GM12878 (cell line): Measurements from ENCODE around the gene RAB28. TPM values are rescaled to one million over a fixed set of nuclear protein-coding genes. Genes with fewer than 3 reads are reported as not detected.

Experiments
- ATAC-seq: fragments of 200-7000 bp; cut with Tn5 transposase; 3 replicates; pipeline ENCODE4 v1.9.1; 2020; ENCODE audit warnings: mild to moderate bottlenecking, moderate library complexity
- BruUV-seq: library from RNA; stranded (reverse); fragments of 400-500 nt; replicated peaks from 2 replicates; lab custom pipeline; 2021; lab: Mats Ljungman, UMichigan
- CTCF ChIA-PET: fragments of 300-600 bp; sonication (Branson Sonifier 250); formaldehyde crosslinking; extraction: SDS; loops from one replicate; lab custom pipeline; 2021; ENCODE audit warnings: inconsistent platforms; lab: Yijun Ruan, JAX
- POLR2A ChIA-PET: fragments of 350-600 bp; formaldehyde crosslinking; extraction: SDS; loops from one replicate; lab custom pipeline; 2021; ENCODE audit warnings: inconsistent platforms; lab: Charles Lee
- RAD21 ChIA-PET: fragments of 300-600 bp; sonication (Branson Sonifier 250); formaldehyde crosslinking; loops from one replicate; lab custom pipeline; 2023; ENCODE audit warnings: antibody characterized with exemption; ENCODE audit not compliant: unreplicated experiment; lab: Charles Lee
- SMC1A ChIA-PET: fragments of 300-600 bp; sonication (Branson Sonifier 250); formaldehyde crosslinking; loops from one replicate; lab custom pipeline; 2023; ENCODE audit not compliant: unreplicated experiment, uncharacterized antibody; lab: Charles Lee
- DNase-seq: peaks from one replicate; pipeline ENCODE4 v3.0.0-alpha.2; 2011; ENCODE audit warnings: low read depth, low spot score
- FAIRE-seq: peaks from 3 replicates; lab custom pipeline; 2011; peaks lifted over from hg19 to GRCh38; lab: Jason Lieb, UNC
- H2AFZ ChIP-seq: 2 replicates; pipeline ENCODE4 v1.6.0; 2011; ENCODE audit warnings: low read depth, low read length, control low read depth; ENCODE audit not compliant: control insufficient read depth
- H3K27ac ChIP-seq: 2 replicates; pipeline ENCODE4 v1.5.1; 2011; ENCODE audit warnings: control low read depth; ENCODE audit not compliant: control insufficient read depth, insufficient read depth
- H3K27me3 ChIP-seq, 2 experiments: replicated peaks in 1 of 2; 2 replicates each; pipeline versions ENCODE4 v1.6.0 to v1.6.1; 2011; ENCODE audit warnings: low read length in 1 of 2; ENCODE audit not compliant: control insufficient read depth in 2 of 2, insufficient read depth in 2 of 2
- H3K36me3 ChIP-seq, 2 experiments: 2 replicates each; pipeline ENCODE4 v1.5.1; 2011; ENCODE audit warnings: low read length in 1 of 2; ENCODE audit not compliant: control insufficient read depth in 2 of 2, insufficient read depth in 2 of 2
- H3K4me1 ChIP-seq: 2 replicates; pipeline ENCODE4 v1.6.1; 2011; ENCODE audit warnings: mild to moderate bottlenecking, low read length, moderate library complexity, mixed read lengths; ENCODE audit not compliant: control insufficient read depth, insufficient read depth
- H3K4me2 ChIP-seq: 2 replicates; pipeline ENCODE4 v1.6.0; 2011; ENCODE audit warnings: control low read depth; ENCODE audit not compliant: control insufficient read depth, insufficient read depth
- H3K4me3 ChIP-seq: fragments of 200-600 bp; sonication (generic); 2 replicates; pipeline ENCODE4 v1.5.1; 2016
- H3K79me2 ChIP-seq: 2 replicates; pipeline ENCODE4 v1.6.0; 2011; ENCODE audit warnings: low read length; ENCODE audit not compliant: control insufficient read depth, insufficient read depth
- H3K9ac ChIP-seq: 2 replicates; pipeline ENCODE4 v1.8.0; 2011; ENCODE audit warnings: low read length, control low read depth, mixed read lengths; ENCODE audit not compliant: control insufficient read depth, insufficient read depth
- H3K9me3 ChIP-seq: replicated peaks from 3 replicates; pipeline ENCODE4 v1.5.1; 2011; ENCODE audit warnings: mild to moderate bottlenecking, low read length; ENCODE audit not compliant: control insufficient read depth, insufficient read depth
- H4K20me1 ChIP-seq: 2 replicates; pipeline ENCODE4 v1.6.0; 2011; ENCODE audit not compliant: control insufficient read depth, insufficient read depth
- ASH2L ChIP-seq: fragments of 300-600, 200-600 bp; sonication (generic); IDR thresholded peaks from 2 replicates; pipeline ENCODE4 v1.6.1; 2017; ENCODE audit warnings: low read depth, mild to moderate bottlenecking, borderline replicate concordance
- BACH1 ChIP-seq: fragments of 450-650 bp; IDR thresholded peaks from 2 replicates; pipeline ENCODE4 v1.6.1; 2017; ENCODE audit warnings: mild to moderate bottlenecking, borderline replicate concordance
- FOS ChIP-seq: IDR thresholded peaks from 3 replicates; pipeline ENCODE4 v1.6.1; 2011; ENCODE audit warnings: borderline replicate concordance; ENCODE audit not compliant: insufficient read length; ENCODE audit errors: extremely low read depth
- HDAC2 ChIP-seq: fragments of 200-600 bp; sonication (generic); IDR thresholded peaks from 2 replicates; pipeline ENCODE4 v1.6.1; 2017
- MEF2B ChIP-seq: fragments of 450-650 bp; IDR thresholded peaks from 2 replicates; pipeline ENCODE4 v1.6.1; 2018; ENCODE audit warnings: mild to moderate bottlenecking, moderate library complexity; ENCODE audit not compliant: partially characterized antibody, poor library complexity, severe bottlenecking
- NFXL1 ChIP-seq: fragments of 450-650 bp; IDR thresholded peaks from 2 replicates; pipeline ENCODE4 v1.6.1; 2017; ENCODE audit warnings: antibody characterized with exemption, mild to moderate bottlenecking, borderline replicate concordance
- RFX5 ChIP-seq: IDR thresholded peaks from 2 replicates; pipeline ENCODE4 v1.6.1; 2011; ENCODE audit warnings: low read depth, low read length, improper control_type of control experiment
- SMAD1 ChIP-seq: fragments of 450-650 bp; IDR thresholded peaks from 2 replicates; pipeline ENCODE4 v1.6.1; 2018; ENCODE audit warnings: mild to moderate bottlenecking, low read depth; ENCODE audit not compliant: partially characterized antibody
- SUPT20H ChIP-seq: IDR thresholded peaks from 2 replicates; pipeline ENCODE4 v1.6.1; 2011; ENCODE audit warnings: low read depth, mild to moderate bottlenecking, low read length, moderate library complexity, borderline replicate concordance; ENCODE audit not compliant: control insufficient read depth
- ZNF24 ChIP-seq: fragments of 450-650 bp; IDR thresholded peaks from 2 replicates; pipeline ENCODE4 v1.6.1; 2017; ENCODE audit warnings: antibody characterized with exemption, mild to moderate bottlenecking
- ZNF622 ChIP-seq: fragments of 450-650 bp; IDR thresholded peaks from 2 replicates; pipeline ENCODE4 v1.6.1; 2017; ENCODE audit warnings: mild to moderate bottlenecking, inconsistent platforms
- WGBS: methylation state at CpG from one replicate; pipeline ENCODE4 v1.1.6; 2016; ENCODE audit warnings: low lambda C conversion rate; ENCODE audit not compliant: insufficient replicate concordance, insufficient coverage; ENCODE audit errors: missing lambda C conversion rate; 5-methylcytosine and 5-hydroxymethylcytosine counted together
- in situ Hi-C: fragments of 300-500 bp; cut with MboI; formaldehyde crosslinking; loops from 9 replicates; pipeline ENCODE4 v1.14.3; 2018; ENCODE audit warnings: mixed read lengths
- intact Hi-C: fragments of 100-400 bp; cut with micrococcal nuclease; formaldehyde crosslinking; loops from one replicate; pipeline ENCODE4 v1.14.2; 2022; ENCODE audit not compliant: unreplicated experiment
- polyA plus RNA-seq, 11 experiments: library from polyadenylated mRNA; depleted of rRNA in 4 of 11; unstranded in 6 of 11; stranded (reverse) in 5 of 11; fragments of >200 nt; fragmentation: Nextera tagmentation in 4 of 11; fragmentation: Illumina TruSeq in 1 of 11; extraction: Ambion mirVana in 4 of 11; extraction: Trizol in 1 of 11; gene quantifications; 1 replicate in 1 of 11; 2 replicates in 10 of 11; pipeline versions ENCODE4 v1.2.1 to v1.2.3, GENCODE V29; 2011 to 2016; ENCODE audit warnings: inconsistent platforms in 2 of 11, missing spikeins in 2 of 11, low read depth in 1 of 11
- total RNA-seq, 4 experiments: library from RNA; depleted of rRNA in 3 of 4; stranded (reverse); fragments of >200 nt in 3 of 4; fragmentation: Illumina TruSeq in 1 of 4; extraction: Trizol in 1 of 4; gene quantifications; 2 replicates each; pipeline versions ENCODE4 v1.2.1 to v1.2.3, GENCODE V29; 2013 to 2021
- TF ChIP-seq, protein P1 (sequence below): IDR thresholded peaks from 2 replicates; pipeline ENCODE4 v1.6.1; 2011; ENCODE audit warnings: borderline replicate concordance, low read depth, mild to moderate bottlenecking, moderate library complexity, mixed read lengths, low read length; ENCODE audit not compliant: insufficient read depth; ENCODE audit errors: extremely low read length
- TF ChIP-seq, protein P2 (sequence below): fragments of 450-650 bp; IDR thresholded peaks from 2 replicates; pipeline ENCODE4 v1.6.1; 2017; ENCODE audit warnings: antibody characterized with exemption, mild to moderate bottlenecking, moderate library complexity
- TF ChIP-seq, protein P3 (sequence below): IDR thresholded peaks from 2 replicates; pipeline ENCODE4 v1.6.1; 2012; ENCODE audit warnings: improper control_type of control experiment, low read depth, low read length; ENCODE audit not compliant: insufficient replicate concordance

Gene RAB28
- total and polyA plus RNA-seq, 10 of the 15 experiments (the other 5 are each of a cell fraction or from before 2014, with no cell fraction given): 5.8 to 29.3 (median 16.9) TPM

DNA sequence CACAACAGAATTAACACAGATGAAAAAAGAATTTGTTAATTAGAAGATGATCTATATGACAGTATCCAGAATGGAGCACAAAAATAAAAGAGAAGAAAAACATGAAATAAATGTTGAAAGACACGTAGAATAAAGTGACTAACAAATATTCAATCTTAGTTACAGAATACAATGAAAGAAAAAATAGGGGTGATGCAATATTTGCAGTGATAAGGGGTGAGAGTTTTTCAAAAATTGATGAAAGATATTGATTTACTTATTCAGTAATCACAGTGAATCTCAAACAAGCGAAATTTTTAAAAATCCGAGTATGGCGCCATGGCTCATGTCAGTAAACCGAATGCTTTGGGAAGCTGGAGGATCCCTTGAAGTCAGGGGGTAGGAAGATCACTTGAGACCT lies 20.2 kb upstream of the RAB28 start:
- ChIA-PET CTCF (no interaction called here), SMC1A (no interaction called here), RAD21 (no interaction called here), POLR2A (no interaction called here)
- Histone ChIP-seq H3K9ac (no peak overlapping the region), H3K9me3 (no peaks in the 10 kb centered on the region; the same call in 2 of the 3 replicates), H3K27ac (no peak overlapping the region), H3K36me3 (no peaks in the 10 kb centered on the region), H3K4me1 (no peaks in the 10 kb centered on the region), H2AFZ (no peak overlapping the region), H3K4me3 (no peak overlapping the region), H3K79me2 (no peaks in the 10 kb centered on the region), H4K20me1 (no peaks in the 10 kb centered on the region), H3K27me3 (peaks cover 0 to 4% of the 10 kb centered on the region in 2 experiments; a peak in 1 of 4 replicates), H3K4me2 (no peak overlapping the region)
- in situ Hi-C loops (no loop called here), intact Hi-C loops (no loop called here)
- FAIRE-seq (no peak), ATAC-seq (no peak), DNase-seq (no peak)
- BruUV-seq: no TSS peak
- 72% methylated on average over 5 of the region's 5 CpGs for WGBS
- TF ChIP-seq HDAC2 (no peak), ASH2L (no peak), SMAD1 (no peak), RFX5 (no peak), ZNF622 (no peak), NFXL1 (no peak), FOS (no peak), BACH1 (no peak), MEF2B (no peak), ZNF24 (no peak), SUPT20H (no peak)
- TF ChIP-seq, protein P1, sequence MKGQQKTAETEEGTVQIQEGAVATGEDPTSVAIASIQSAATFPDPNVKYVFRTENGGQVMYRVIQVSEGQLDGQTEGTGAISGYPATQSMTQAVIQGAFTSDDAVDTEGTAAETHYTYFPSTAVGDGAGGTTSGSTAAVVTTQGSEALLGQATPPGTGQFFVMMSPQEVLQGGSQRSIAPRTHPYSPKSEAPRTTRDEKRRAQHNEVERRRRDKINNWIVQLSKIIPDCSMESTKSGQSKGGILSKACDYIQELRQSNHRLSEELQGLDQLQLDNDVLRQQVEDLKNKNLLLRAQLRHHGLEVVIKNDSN: no peak
- TF ChIP-seq, protein P2, sequence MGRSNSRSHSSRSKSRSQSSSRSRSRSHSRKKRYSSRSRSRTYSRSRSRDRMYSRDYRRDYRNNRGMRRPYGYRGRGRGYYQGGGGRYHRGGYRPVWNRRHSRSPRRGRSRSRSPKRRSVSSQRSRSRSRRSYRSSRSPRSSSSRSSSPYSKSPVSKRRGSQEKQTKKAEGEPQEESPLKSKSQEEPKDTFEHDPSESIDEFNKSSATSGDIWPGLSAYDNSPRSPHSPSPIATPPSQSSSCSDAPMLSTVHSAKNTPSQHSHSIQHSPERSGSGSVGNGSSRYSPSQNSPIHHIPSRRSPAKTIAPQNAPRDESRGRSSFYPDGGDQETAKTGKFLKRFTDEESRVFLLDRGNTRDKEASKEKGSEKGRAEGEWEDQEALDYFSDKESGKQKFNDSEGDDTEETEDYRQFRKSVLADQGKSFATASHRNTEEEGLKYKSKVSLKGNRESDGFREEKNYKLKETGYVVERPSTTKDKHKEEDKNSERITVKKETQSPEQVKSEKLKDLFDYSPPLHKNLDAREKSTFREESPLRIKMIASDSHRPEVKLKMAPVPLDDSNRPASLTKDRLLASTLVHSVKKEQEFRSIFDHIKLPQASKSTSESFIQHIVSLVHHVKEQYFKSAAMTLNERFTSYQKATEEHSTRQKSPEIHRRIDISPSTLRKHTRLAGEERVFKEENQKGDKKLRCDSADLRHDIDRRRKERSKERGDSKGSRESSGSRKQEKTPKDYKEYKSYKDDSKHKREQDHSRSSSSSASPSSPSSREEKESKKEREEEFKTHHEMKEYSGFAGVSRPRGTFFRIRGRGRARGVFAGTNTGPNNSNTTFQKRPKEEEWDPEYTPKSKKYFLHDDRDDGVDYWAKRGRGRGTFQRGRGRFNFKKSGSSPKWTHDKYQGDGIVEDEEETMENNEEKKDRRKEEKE: no peak
- TF ChIP-seq, protein P3, sequence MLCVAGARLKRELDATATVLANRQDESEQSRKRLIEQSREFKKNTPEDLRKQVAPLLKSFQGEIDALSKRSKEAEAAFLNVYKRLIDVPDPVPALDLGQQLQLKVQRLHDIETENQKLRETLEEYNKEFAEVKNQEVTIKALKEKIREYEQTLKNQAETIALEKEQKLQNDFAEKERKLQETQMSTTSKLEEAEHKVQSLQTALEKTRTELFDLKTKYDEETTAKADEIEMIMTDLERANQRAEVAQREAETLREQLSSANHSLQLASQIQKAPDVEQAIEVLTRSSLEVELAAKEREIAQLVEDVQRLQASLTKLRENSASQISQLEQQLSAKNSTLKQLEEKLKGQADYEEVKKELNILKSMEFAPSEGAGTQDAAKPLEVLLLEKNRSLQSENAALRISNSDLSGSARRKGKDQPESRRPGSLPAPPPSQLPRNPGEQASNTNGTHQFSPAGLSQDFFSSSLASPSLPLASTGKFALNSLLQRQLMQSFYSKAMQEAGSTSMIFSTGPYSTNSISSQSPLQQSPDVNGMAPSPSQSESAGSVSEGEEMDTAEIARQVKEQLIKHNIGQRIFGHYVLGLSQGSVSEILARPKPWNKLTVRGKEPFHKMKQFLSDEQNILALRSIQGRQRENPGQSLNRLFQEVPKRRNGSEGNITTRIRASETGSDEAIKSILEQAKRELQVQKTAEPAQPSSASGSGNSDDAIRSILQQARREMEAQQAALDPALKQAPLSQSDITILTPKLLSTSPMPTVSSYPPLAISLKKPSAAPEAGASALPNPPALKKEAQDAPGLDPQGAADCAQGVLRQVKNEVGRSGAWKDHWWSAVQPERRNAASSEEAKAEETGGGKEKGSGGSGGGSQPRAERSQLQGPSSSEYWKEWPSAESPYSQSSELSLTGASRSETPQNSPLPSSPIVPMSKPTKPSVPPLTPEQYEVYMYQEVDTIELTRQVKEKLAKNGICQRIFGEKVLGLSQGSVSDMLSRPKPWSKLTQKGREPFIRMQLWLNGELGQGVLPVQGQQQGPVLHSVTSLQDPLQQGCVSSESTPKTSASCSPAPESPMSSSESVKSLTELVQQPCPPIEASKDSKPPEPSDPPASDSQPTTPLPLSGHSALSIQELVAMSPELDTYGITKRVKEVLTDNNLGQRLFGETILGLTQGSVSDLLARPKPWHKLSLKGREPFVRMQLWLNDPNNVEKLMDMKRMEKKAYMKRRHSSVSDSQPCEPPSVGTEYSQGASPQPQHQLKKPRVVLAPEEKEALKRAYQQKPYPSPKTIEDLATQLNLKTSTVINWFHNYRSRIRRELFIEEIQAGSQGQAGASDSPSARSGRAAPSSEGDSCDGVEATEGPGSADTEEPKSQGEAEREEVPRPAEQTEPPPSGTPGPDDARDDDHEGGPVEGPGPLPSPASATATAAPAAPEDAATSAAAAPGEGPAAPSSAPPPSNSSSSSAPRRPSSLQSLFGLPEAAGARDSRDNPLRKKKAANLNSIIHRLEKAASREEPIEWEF: no peak
